Measurements from ENCODE around the gene HERC5.

DNA sequence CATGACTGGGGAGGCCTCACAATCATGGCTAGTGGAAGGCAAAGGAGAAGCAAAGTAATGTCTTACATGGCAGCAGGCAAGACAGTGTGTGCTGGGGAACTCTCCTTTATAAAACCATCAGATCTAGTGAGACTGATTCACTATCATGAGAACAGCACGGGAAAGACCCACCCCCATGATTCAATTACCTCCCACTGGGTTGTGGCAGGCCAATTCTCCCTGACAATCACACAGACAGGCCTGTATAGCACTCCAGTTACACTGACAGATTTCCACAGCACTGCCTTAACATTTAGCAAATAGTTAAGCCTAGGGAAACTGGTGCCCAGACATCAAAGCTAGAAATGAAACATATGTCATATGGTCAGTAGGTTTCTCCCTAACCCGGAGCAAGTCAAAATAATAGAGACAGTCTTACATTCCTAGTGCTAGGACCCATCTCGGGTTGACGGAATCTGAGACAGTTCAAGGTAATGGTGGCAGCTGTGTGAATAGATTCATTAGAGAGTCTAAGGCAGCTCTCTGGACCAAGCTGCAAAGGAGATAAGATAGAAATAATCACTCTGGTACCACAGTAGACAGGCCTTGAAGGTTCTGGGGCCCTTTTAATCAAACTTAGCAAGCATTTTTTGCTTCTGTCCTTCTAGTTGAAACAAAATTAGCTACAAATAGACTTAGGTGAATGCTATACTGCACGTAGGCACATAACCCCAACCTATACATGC is 9.4 kb upstream of the HERC5 start:
- TF ChIP-seq CTCF (IDR thresholded peaks at IDR 0.05) (no peak), POLR2A (IDR thresholded peaks at IDR 0.05) (no peak)
